ENCODE data around the gene DNAH14. TPM values are rescaled to one million over a fixed set of nuclear protein-coding genes. Genes with fewer than 3 reads are reported as not detected.

The DNAH14 gene
- total and polyA plus RNA-seq, 2 of the 4 experiments (the other 2 are of a cell fraction) = 2.7 to 3.6 TPM

GRCh38 chr1:224959656-224960055, 30.2 kb downstream of the DNAH14 start:
- no peak overlapping the region for H3K4ac ChIP-seq (ENCODE audit: low read depth, low read length)
- in situ Hi-C loops (cut with MboI; ENCODE audit: low sequenced_read_pairs) = no loop called here
- H2BK5ac ChIP-seq (ENCODE audit: low read depth, low read length, poor library complexity, severe bottlenecking) = no peak overlapping the region
- DNase-seq (no peak), ATAC-seq (ENCODE audit: low read depth) (no peak)
- dilution Hi-C loops (cut with HindIII; ENCODE audit: low sequenced_read_pairs, unreplicated experiment) = no loop called here
- no peak overlapping the region for H3K56ac ChIP-seq (ENCODE audit: extremely low read depth, insufficient read depth, low read length)
- no peak overlapping the region for H3K4me3 ChIP-seq (ENCODE audit: insufficient read depth, low read depth, low read length)
- H4K20me1 ChIP-seq (ENCODE audit: insufficient read depth, low read length) = no peaks in the 10 kb centered on the region
- no peak overlapping the region for H3K18ac ChIP-seq (ENCODE audit: low read depth, low read length)
- H3K23ac ChIP-seq (ENCODE audit: low read depth, low read length) = no peak overlapping the region
- no peak overlapping the region for H4K5ac ChIP-seq (ENCODE audit: low read depth, low read length)
- H3K27ac ChIP-seq (ENCODE audit: insufficient read depth, low read length) = no peak overlapping the region
- intact Hi-C loops (cut with micrococcal nuclease) = no loop called here
- H3K27me3 ChIP-seq (ENCODE audit: control insufficient read depth, insufficient read depth, low read length) = no peaks in the 10 kb centered on the region
- no peak overlapping the region for H3K14ac ChIP-seq (replicated peaks; ENCODE audit: low read depth, low read length)
- BruUV-seq (replicated peaks) = no TSS peak
- no peak overlapping the region for H2AK5ac ChIP-seq (ENCODE audit: low read depth, low read length)
- TF ChIP-seq RAD21 (IDR thresholded peaks at IDR 0.05; ENCODE audit: low read length) (no peak), MAZ (IDR thresholded peaks at IDR 0.05; ENCODE audit: borderline replicate concordance, low read depth, low read length) (no peak), CTCF (conservative IDR thresholded peaks at IDR 0.05; ENCODE audit: low read depth, low read length) (no peak), SMC3 (IDR thresholded peaks at IDR 0.05; ENCODE audit: low read depth, low read length) (no peak), BHLHE40 (IDR thresholded peaks at IDR 0.05; ENCODE audit: low read depth, low read length) (no peak), CEBPB (IDR thresholded peaks at IDR 0.05; ENCODE audit: low read depth, low read length) (no peak), POLR2A (IDR thresholded peaks at IDR 0.05; ENCODE audit: low read depth, low read length) (no peak), MAFK (IDR thresholded peaks at IDR 0.05; ENCODE audit: low read depth, low read length) (no peak), CHD1 (IDR thresholded peaks at IDR 0.05; ENCODE audit: low read depth, low read length) (no peak), RFX5 (IDR thresholded peaks at IDR 0.05; ENCODE audit: low read depth, low read length) (no peak), MXI1 (IDR thresholded peaks at IDR 0.05; ENCODE audit: borderline replicate concordance, low read depth, low read length) (no peak)
- no peaks in the 10 kb centered on the region for H3K9me1 ChIP-seq (ENCODE audit: insufficient read depth, low read length)
- no peak overlapping the region for H3K9ac ChIP-seq (ENCODE audit: low read depth, low read length)
- H3K4me2 ChIP-seq (ENCODE audit: low read depth, low read length) = no peak overlapping the region
- H4K8ac ChIP-seq (ENCODE audit: low read depth in 2 of 2, low read length in 2 of 2) = no peak overlapping the region
- ChIA-PET CTCF (no interaction called here), POLR2A (ENCODE audit: unreplicated experiment) (no interaction called here)
- no peak overlapping the region for H2BK15ac ChIP-seq (ENCODE audit: low read depth, low read length)
- no peak overlapping the region for H2AK9ac ChIP-seq (replicated peaks; ENCODE audit: low read depth, low read length, poor library complexity)
- no peak overlapping the region for H2BK20ac ChIP-seq (ENCODE audit: low read depth, low read length)
- no peaks in the 10 kb centered on the region for H3K36me3 ChIP-seq (ENCODE audit: control insufficient read depth, insufficient read depth, low read length)
- H4K91ac ChIP-seq (ENCODE audit: insufficient read depth, low read depth, low read length) = no peak overlapping the region
- H2BK120ac ChIP-seq (ENCODE audit: low read depth, low read length) = no peak overlapping the region
- H3K79me1 ChIP-seq (ENCODE audit: low read depth in 1 of 2, low read length in 2 of 2) = no peaks in the 10 kb centered on the region
- H3K9me3 ChIP-seq (ENCODE audit: control insufficient read depth, insufficient read depth, low read length) = no peaks in the 10 kb centered on the region
- H3K4me1 ChIP-seq (ENCODE audit: control insufficient read depth, insufficient read depth, low read length) = no peaks in the 10 kb centered on the region
- no peak overlapping the region for H2AFZ ChIP-seq (replicated peaks; ENCODE audit: low read length, poor library complexity)

All from IMR-90 (cell line).